HCT116 (cell line): ENCODE measurements around the gene SPTBN1. TPM values are rescaled to one million over a fixed set of nuclear protein-coding genes. Genes with fewer than 3 reads are reported as not detected.

Experiments used
- ATAC-seq: fragments of 200-7000 bp; cut with Tn5 transposase; 2 replicates; pipeline ENCODE4 v1.9.1; 2020; ENCODE audit warnings: mild to moderate bottlenecking, moderate library complexity
- BruUV-seq: library from RNA; stranded (reverse); fragments of 400-500 nt; replicated peaks from 2 replicates; lab custom pipeline; 2021; lab: Mats Ljungman, UMichigan
- CTCF ChIA-PET: fragments of 300-600 bp; sonication (Branson Sonifier 250); formaldehyde crosslinking; loops from one replicate; lab custom pipeline; 2021; ENCODE audit warnings: antibody characterized with exemption; lab: Charles Lee
- POLR2A ChIA-PET: fragments of 300-600, 350-600 bp; sonication (Branson Sonifier 250); formaldehyde crosslinking; loops from one replicate; lab custom pipeline; 2021; ENCODE audit warnings: antibody characterized with exemption; lab: Charles Lee
- RAD21 ChIA-PET, 2 experiments: fragments of 300-600 bp; sonication (Branson Sonifier 250); formaldehyde crosslinking; loops; one replicate each; lab custom pipeline; 2023; ENCODE audit warnings: low total read pairs in 2 of 2; ENCODE audit not compliant: uncharacterized antibody in 2 of 2, unreplicated experiment in 2 of 2, low non-redundant PET in 1 of 2; lab: Charles Lee
- DNase-seq: peaks from one replicate; pipeline ENCODE4 v3.0.0-alpha.2; 2010; ENCODE audit warnings: low read depth, low spot score
- H2AFZ ChIP-seq: fragments of 200-600 bp; shearing (Covaris generic), sonication (generic); 2 replicates; pipeline ENCODE4 v1.6.1; 2017; ENCODE audit warnings: low read depth, mixed run types, mixed read lengths, antibody characterized with exemption, low read length; ENCODE audit not compliant: poor library complexity, severe bottlenecking
- H3K27ac ChIP-seq: 2 replicates; pipeline ENCODE4 v1.5.1; 2012; ENCODE audit warnings: low read depth, low read length
- H3K27me3 ChIP-seq: fragments of 200-600 bp; sonication (generic); 2 replicates; pipeline ENCODE4 v1.6.1; 2016; ENCODE audit warnings: mixed run types, low read length, mixed read lengths; ENCODE audit not compliant: insufficient read depth
- H3K36me3 ChIP-seq, 2 experiments: fragments of 200-500 bp in 1 of 2; fragments of 200-600 bp in 1 of 2; sonication (Bioruptor generic) in 1 of 2; sonication (generic) in 1 of 2; 2 replicates each; pipeline versions ENCODE4 v1.5.1 to v1.6.1; 2014 to 2016; ENCODE audit warnings: low read length in 2 of 2, inconsistent platforms in 1 of 2, mixed read lengths in 1 of 2, mixed run types in 1 of 2; ENCODE audit not compliant: insufficient read depth in 2 of 2, control insufficient read depth in 1 of 2
- H3K4me1 ChIP-seq, 2 experiments: fragments of 200-600 bp in 1 of 2; sonication (generic) in 1 of 2; 2 replicates each; pipeline versions ENCODE4 v1.5.1 to v1.6.1; 2012 to 2017; ENCODE audit warnings: low read length in 2 of 2, inconsistent platforms in 1 of 2, mild to moderate bottlenecking in 1 of 2, mixed read lengths in 1 of 2, mixed run types in 1 of 2, moderate library complexity in 1 of 2; ENCODE audit not compliant: insufficient read depth in 2 of 2, control insufficient read depth in 1 of 2
- H3K4me2 ChIP-seq: fragments of 200-600 bp; sonication (generic); 2 replicates; pipeline ENCODE4 v1.6.1; 2017; ENCODE audit warnings: mixed run types, low read length, mixed read lengths
- H3K4me3 ChIP-seq, 2 experiments: fragments of 200-600 bp in 1 of 2; sonication (generic) in 1 of 2; replicated peaks in 1 of 2; 2 replicates each; pipeline ENCODE4 v1.5.1; 2011 to 2016; ENCODE audit warnings: low read length in 2 of 2, control low read depth in 1 of 2, low read depth in 1 of 2, mild to moderate bottlenecking in 1 of 2, mixed read lengths in 1 of 2, mixed run types in 1 of 2
- H3K79me2 ChIP-seq: fragments of 200-600 bp; sonication (generic); 2 replicates; pipeline ENCODE4 v1.6.1; 2017; ENCODE audit warnings: mild to moderate bottlenecking, mixed run types, low read length, moderate library complexity, mixed read lengths; ENCODE audit not compliant: insufficient read depth
- H3K9ac ChIP-seq: fragments of 200-600 bp; sonication (generic); 2 replicates; pipeline ENCODE4 v1.6.1; 2016; ENCODE audit warnings: low read length, mixed read lengths
- H3K9me2 ChIP-seq: fragments of 200-600 bp; sonication (generic), shearing (Covaris generic); 2 replicates; pipeline ENCODE4 v1.6.1; 2017; ENCODE audit warnings: mixed run types, mild to moderate bottlenecking, moderate library complexity; ENCODE audit not compliant: insufficient read depth
- H3K9me3 ChIP-seq, 2 experiments: fragments of 200-500 bp in 1 of 2; fragments of 200-600 bp in 1 of 2; sonication (Bioruptor generic) in 1 of 2; sonication (generic) in 1 of 2; 2 replicates each; pipeline ENCODE4 v1.6.1; 2014 to 2017; ENCODE audit warnings: low read length in 2 of 2, mixed read lengths in 2 of 2, inconsistent platforms in 1 of 2, low read depth in 1 of 2, mild to moderate bottlenecking in 1 of 2, mixed run types in 1 of 2, moderate library complexity in 1 of 2; ENCODE audit not compliant: control insufficient read depth in 1 of 2, insufficient read depth in 1 of 2
- H4K20me1 ChIP-seq: fragments of 200-600 bp; sonication (generic), shearing (Covaris generic); 2 replicates; pipeline ENCODE4 v1.6.1; 2017; ENCODE audit warnings: mixed run types, mild to moderate bottlenecking, moderate library complexity; ENCODE audit not compliant: insufficient read depth
- JUND ChIP-seq: IDR thresholded peaks from 2 replicates; pipeline ENCODE4 v1.6.1; 2012
- REST ChIP-seq: IDR thresholded peaks from 2 replicates; pipeline ENCODE4 v1.6.1; 2012; ENCODE audit warnings: low read depth
- SP1 ChIP-seq: IDR thresholded peaks from 2 replicates; pipeline ENCODE4 v1.6.1; 2012; ENCODE audit warnings: low read depth
- SRF ChIP-seq: IDR thresholded peaks from 2 replicates; pipeline ENCODE4 v1.6.1; 2012; ENCODE audit warnings: low read depth
- YY1 ChIP-seq: IDR thresholded peaks from 2 replicates; pipeline ENCODE4 v1.6.1; 2011; ENCODE audit warnings: low read length, low read depth, moderate library complexity, mild to moderate bottlenecking; ENCODE audit not compliant: insufficient replicate concordance; ENCODE audit errors: extremely low read depth
- intact Hi-C: fragments of 100-400 bp; cut with micrococcal nuclease; formaldehyde crosslinking; loops from 2 replicates; pipeline ENCODE4 v1.10.0; 2022
- total RNA-seq: library from RNA; stranded (reverse); gene quantifications from one replicate; pipeline ENCODE4 v1.2.1, GENCODE V29; 2021; ENCODE audit not compliant: unreplicated experiment

SPTBN1 gene
- total RNA-seq, 1 experiment from 2014 or later, result 84.4 TPM

DNA sequence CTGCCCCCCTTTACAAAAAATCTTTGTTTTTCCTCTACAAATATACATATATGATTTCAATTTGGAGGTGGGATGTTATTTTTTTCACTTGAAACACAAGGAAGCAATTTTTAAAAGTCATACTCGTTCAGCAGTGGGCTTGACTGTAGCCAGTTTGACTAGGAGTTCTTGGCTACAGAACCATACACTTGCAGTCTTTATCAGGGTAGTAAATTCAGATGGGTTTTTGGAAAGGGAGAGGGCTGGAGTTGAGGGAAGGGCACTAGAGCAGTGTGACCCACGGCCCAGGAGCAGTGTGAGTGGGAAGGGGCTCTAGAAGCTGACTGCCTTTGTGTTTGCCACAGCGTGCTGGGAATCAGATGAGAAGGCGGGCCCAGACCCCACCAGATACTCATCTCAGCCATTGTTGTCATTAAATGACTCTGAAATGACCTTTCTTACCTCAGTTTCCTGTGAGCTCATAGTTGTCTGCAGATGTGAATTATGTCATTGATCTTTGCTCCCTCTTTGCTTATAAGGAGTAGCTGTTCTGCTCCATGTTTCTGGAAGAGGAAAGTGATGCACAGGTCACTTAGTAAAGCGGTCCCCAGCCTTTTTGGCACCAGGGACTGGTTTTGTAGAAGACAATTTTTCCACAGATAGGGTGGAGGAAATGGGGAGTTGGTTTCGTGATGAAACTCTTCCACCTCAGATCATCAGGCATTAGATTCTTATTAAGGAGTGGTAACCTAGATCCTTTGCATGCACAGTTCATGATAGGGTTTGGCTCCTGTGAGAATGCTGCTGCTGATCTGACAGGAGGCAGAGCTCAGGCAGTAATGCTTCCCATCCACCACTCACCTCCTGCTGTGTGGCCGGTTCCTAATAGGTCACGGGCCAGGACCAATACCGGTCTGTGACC is 116.8 kb downstream of the SPTBN1 start:
- DNase-seq (no peak), ATAC-seq (no peak)
- Histone ChIP-seq H3K4me3 (no peak overlapping the region), H3K4me1 (peaks cover 39 to 52% of the 10 kb centered on the region in 2 experiments), H2AFZ (no peak overlapping the region), H3K79me2 (peaks cover 94% of the 10 kb centered on the region), H3K27ac (peak overlapping the region; percentile 48), H3K9ac (no peak overlapping the region), H4K20me1 (no peaks in the 10 kb centered on the region), H3K27me3 (no peaks in the 10 kb centered on the region), H3K9me3 (no peaks in the 10 kb centered on the region), H3K9me2 (no peaks in the 10 kb centered on the region), H3K4me2 (peak overlapping the region; percentile 35), H3K36me3 (no peaks in the 10 kb centered on the region)
- CTCF ChIA-PET, result no interaction called here
- no TSS peak for BruUV-seq
- POLR2A ChIA-PET, result no interaction called here
- TF ChIP-seq SP1, result 0 out of 2 replicates have a peak, but pooled peaks have one; percentile 5
- TF ChIP-seq SRF, result no peak
- no peak for TF ChIP-seq REST
- TF ChIP-seq YY1, result no peak
- no peak for TF ChIP-seq JUND
- intact Hi-C loops, result no loop called here
- RAD21 ChIA-PET, result no interaction called here
